Left ventricle myocardium superior (tissue), 1 donor: ENCODE measurements around the gene AP3S2. TPM values are rescaled to one million over a fixed set of nuclear protein-coding genes. Genes with fewer than 3 reads are reported as not detected.
"Not testable (repeated sequence)": the region's sequence is repeated elsewhere in the genome, so short reads cannot be mapped to it uniquely, and the experiment has no call there.

Experiments used
- ATAC-seq: fragments of 200-7000 bp; cut with Tn5 transposase; one replicate; pipeline ENCODE4 v1.9.1; 2020; ENCODE audit warnings: mild to moderate bottlenecking, moderate library complexity
- DNase-seq: peaks from one replicate; pipeline ENCODE4 v3.0.0-alpha.2; 2020
- intact Hi-C: fragments of 100-400 bp; cut with micrococcal nuclease; formaldehyde crosslinking; loops from one replicate; pipeline ENCODE4 v1.11.0; 2022
- microRNA-seq: library from miRNA; unstranded; fragments of <30 nt; microRNA quantifications from one replicate; pipeline ENCODE4 v1.2.0, GENCODE V29; 2020; ENCODE audit warnings: borderline number of aligned reads
- total RNA-seq: library from RNA; stranded (reverse); fragmentation: NEBNext Ultra II Directional; extraction: Animal tissue kit (Norgen Biotek cat#: 25700); gene quantifications from one replicate; pipeline ENCODE4 v1.2.1, GENCODE V29; 2021
- donor health status: DM: no; HTN: yes; CAD: no; lungs with severe emphysema.

AP3S2 gene
- total RNA-seq, 1 donor from 2014 or later: 46.6 TPM

DNA sequence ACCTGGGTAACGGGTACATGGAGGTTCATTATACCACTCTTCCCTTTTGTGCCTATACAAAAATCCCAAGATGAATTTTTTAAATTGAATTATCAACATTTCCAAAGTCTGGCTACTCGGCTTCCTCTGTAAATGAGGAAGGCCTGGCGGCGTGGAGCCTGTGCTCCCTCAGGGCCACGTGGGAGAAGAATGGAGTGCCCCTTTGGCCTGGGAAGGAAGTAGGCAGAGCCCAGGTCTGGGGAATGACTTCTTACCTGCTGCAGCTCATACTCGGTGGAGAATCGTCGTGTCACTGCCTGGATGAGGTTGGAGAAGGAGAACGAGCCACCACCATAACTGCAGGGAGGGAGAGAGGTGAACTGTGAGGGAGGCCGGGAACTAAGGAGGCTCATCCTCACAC lies 103.6 kb downstream of the AP3S2 start:
- intact Hi-C loops: no loop called here
- ATAC-seq: no peak
- peak; percentile 2 for DNase-seq

DNA sequence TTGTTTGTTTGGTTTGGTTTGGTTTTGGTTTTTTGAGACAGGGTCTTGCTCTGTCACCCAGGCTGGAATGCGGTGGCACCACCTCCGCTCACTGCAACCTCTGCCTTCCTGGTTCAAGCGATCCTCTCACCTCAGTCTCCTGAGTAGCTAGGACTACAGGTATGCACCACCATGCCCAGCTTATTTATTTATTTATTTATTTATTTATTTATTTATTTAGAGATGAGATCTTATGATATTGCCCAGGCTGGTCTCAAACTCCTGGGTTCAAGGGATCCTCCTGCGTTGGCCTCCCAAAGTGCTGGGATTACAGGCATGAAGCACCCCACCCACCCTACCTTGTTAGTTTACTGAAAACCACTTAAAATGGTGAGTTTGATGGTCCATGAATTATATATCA lies 105.2 kb downstream of the AP3S2 start:
- DNase-seq: peak; percentile 4
- intact Hi-C loops, ATAC-seq: not testable (repeated sequence)

DNA sequence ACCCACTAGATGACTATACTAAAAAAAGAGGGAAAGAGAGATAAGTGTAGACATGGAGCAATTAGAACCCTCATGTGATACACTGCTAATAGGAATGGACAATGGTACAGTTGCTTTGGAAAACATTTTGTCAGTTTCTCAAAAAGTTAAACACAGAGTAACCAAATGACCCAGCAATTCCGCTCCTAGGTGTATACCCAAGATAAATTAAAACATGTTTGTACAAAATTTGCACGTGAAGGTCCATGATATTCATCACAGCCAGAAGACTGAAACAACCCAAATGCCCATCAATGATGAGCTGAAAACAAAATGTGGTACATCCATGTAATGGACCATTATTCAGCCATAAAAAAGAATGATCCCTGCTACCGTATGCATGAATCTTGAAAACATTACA lies 105.8 kb downstream of the AP3S2 start:
- no peak for DNase-seq
- no peak for ATAC-seq

DNA sequence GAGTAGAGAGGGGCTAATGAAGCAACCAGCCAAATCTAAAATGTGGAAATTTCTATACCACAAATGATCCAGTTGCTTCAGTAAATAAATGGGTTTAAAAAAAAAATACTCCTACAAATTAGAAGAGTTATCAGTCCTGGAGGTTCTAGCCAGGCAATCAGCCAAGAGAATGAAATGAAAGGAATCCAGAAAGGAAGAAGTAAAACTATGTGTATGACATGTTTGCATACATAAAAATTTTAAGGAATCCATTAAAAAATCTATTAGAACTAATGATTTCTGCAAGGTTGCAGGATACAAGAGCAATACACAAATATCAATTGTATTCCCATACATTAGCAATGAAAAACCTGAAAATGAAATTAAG lies 108.0 kb downstream of the AP3S2 start:
- intact Hi-C loops: no loop called here
- no peak for DNase-seq
- no peak for ATAC-seq

More for the DNA sequence above, 105.8 kb downstream of the AP3S2 start:
- intact Hi-C loops: no loop called here

DNA sequence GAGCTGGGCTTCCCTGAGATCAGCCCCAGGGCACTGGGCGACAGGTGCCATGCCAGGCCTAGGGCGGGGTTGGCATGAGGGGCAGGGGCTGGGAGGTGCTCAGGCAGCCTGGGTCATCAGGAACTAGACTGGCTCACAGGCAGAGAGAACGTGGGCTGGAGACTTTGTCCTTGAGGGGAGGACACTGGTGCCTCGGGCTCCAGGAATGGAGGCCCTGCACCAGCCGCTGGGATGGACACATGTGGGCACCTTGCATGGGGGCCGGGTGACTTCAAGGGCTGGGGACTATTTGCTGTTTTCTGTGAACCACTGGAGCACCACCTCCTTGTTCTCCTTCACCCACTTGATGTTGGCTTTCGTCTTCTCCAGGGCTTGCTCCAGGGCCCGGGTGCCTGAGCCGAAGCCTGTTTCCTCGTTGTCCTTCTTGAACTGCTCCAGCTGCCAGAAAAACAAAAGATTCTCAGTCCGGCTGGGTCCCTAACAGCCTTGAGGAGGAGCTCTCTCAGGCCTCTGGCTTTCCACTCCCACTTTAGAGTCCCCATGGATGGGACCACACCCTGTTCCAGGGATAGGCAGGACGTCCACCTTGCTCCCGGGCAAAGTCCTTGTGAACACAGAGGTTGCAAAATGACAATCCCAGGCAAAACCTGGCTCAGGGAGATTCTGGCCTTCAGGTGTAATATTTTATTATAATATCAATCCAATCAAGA lies 108.6 kb downstream of the AP3S2 start:
- intact Hi-C loops: no loop called here
- ATAC-seq (peak; percentile 34), DNase-seq (peak; percentile 20)

DNA sequence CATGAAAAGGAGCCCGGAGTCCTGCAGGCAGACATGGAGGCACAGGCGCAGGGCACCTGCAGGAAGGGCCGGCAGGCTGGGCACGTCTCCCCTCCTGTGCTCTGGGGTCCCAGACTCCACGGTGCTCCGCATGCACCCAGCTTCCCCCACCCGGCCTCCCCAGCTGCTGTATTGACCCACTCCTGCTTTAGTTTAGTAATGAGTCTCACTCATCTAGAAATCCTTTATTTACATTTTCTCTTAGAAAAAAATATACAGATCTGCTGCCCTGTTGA lies 109.2 kb downstream of the AP3S2 start:
- DNase-seq (peak; percentile 9), ATAC-seq (no peak)
- intact Hi-C loops: no loop called here

DNA sequence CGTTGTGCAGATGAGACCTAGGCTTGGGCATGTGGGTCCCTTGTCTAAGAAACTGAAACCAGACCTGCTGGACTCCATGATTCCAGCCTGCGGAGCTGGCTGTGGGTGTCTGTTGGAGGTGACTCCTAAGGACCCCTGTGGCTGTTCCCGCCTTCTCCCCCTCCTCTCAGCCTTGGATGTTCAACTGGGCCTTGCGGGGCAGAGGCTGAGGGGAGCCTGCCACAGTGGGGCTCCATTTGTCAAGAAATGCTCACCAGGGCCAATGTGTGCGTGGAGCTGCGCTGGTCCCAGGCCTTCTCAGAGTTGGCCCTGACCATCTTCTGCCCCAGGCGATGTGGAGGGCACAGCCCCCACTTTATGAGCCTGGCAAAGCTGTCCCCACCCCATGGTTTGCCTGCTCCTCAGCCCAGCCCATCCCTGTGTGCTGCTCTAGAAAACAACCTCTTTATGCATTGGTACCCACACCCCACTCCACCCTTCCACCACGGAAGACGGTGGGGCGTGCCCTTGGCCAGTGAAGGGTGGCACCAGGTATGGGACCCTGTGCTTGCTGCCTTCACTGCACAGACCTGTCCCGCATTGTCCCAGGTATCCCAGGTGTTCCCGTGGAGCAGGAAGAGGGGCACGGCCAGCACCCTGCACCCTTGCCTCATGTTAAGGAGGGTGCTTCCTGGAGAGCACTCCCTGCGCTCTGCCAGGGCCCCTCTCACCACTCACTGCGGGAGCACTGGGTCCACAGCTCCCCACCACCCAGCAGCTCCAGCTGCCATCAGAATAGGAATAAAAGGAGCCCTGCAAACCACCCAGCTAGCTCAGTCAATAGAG lies 109.7 kb downstream of the AP3S2 start:
- DNase-seq: peak; percentile 26
- intact Hi-C loops: no loop called here
- ATAC-seq: no peak

DNA sequence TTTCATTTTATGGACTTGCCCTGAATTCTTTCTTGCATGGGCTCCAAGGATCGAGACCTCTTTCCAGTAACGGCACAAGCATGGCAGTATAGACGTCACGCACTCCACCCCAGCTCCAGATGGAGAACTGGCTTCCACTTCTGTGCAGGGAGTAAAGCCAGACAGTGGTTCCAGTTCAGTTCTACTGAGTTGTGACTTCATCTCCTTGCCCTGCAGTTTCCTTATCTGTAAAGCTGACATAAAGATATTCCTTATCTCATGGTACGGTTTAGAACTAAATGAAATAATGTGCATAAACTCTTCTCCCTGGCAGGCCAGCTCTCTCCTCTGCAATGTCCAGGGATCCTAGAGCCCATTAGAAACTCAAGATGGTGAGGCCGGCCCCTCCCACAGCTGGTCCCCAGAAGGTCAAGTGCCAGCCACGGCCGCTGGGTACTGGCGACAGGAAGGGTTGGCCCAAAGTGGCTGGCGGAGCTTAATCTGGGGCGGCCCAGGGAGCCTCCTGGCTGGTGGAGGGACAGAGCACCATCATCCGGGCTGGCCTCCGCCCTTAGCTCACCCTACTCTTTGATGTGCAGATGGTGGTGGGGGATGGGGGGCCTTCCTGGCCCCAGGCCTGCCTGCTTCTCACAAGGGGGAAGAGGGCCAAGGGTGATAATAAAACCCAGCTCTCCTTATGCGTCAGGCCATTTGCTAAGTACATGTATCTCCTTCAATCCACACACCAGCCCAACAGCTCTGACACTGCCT lies 110.5 kb downstream of the AP3S2 start:
- DNase-seq (peak; percentile 39), ATAC-seq (peak; percentile 69)
- intact Hi-C loops: no loop called here

DNA sequence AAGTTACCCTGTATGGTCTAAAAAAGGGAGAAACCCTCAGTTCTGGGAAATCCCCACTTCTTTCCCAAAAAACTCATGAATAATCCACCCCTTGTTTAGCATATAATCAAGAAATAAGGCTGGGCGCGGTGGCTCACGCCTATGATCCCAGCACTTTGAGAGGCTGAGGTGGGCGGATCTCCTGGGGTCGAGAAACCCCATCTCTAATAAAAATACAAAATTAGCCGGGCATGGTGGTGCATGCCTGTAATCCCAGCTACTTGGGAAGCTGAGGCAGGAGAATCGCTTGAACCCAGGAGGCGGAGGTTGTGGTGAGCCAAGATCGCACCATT lies 111.2 kb downstream of the AP3S2 start:
- peak; percentile 11 for DNase-seq
- intact Hi-C loops, ATAC-seq: not testable (repeated sequence)

DNA sequence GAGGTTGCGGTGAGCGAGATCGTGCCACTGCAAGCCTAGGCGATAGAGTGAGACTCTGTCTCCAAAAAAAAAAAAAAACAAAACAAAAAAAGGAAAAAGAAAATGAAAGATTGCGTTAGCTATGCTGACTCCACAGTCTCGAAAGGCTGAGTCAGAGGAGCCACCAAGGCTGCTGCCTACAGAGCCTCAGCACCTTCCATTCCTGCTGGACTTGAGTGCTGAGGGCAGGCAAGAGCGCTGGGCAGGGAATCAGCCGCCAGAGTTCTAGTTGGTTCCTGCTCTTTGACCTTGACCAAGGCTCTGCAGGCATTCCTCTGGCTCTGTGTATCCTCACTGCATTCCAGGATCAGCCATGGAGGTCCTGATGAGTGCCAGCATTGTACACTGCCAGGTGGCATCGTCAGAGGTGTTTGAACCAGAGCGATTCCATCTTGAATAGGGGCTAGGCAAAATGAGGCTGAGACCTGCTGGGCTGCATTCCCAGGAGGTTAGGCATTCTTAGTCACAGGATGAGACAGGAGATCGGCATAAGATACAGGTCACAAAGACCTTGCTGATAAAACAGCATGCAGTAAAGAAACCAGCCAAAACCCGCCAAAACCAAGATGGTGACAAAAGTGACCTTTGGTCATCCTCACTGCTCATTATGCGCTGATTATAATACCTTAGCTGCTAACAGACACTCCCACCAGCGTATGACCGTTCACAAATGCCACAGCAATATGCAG lies 111.7 kb downstream of the AP3S2 start:
- ATAC-seq (peak; percentile 8), DNase-seq (peak; percentile 21)
- intact Hi-C loops: no loop called here

DNA sequence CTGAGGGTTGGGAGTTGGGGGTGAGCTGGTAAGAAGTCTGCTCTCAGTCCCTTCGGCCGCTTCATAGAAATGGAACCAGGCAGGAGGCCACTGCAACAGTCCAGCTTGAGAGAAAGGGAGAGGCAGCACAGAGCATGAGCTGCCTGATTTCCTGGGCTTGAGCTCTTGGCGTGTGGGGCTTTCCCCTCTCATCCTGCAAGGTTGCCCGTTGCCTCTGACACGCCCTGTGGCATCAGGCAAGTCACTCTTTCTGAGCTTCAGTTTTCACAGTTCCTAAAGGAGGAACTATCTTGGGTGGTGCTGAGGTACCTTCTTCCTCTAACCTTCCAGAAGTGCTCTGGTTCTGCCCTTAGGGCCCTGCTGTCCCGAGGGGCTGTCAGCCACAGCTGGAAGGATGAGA lies 112.7 kb downstream of the AP3S2 start:
- ATAC-seq: no peak
- DNase-seq: no peak
- intact Hi-C loops: no loop called here

DNA sequence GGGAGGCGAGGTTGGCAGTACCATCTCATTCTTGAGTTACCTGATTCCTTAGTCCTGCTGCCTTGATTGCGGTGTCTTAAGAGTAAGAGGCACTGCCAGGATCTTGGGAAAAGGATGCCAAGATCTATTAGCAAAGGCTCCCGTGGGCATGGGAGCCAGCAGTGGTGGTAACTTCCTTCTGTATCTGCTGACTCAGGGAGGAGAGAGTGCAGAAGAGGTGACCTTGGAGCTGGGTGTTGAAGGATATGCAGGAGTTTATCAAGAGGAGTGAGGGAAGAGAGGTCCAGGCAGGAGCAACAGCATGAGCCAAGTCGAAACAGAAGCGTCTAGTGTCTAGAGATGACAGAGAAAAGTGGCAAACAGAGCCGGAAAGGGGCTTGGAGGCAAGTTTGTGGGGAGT lies 113.2 kb downstream of the AP3S2 start:
- intact Hi-C loops: no loop called here
- no peak for DNase-seq
- no peak for ATAC-seq

Small RNA genes within 50 kb of the gene (microRNA-seq; reads per million reads assigned to microRNA genes)
- gene MIR5009: not detected
- not detected for gene MIR5094

Other genes with a start within 250 kb of the AP3S2 start
- 2.2 TPM for gene KIF7, start 238.5 kb downstream of the AP3S2 start, total RNA-seq
- 4.7 TPM for gene PLIN1, start 214.6 kb downstream of the AP3S2 start, total RNA-seq
- 13.9 TPM for gene PEX11A, start 203.2 kb downstream of the AP3S2 start, total RNA-seq
- gene WDR93, start 203.2 kb downstream of the AP3S2 start, total RNA-seq: not detected
- gene MESP1, start 142.7 kb downstream of the AP3S2 start, total RNA-seq: 8.4 TPM
- 0.20 TPM for gene MESP2, start 117.7 kb downstream of the AP3S2 start, total RNA-seq
- gene ANPEP, start 79.1 kb downstream of the AP3S2 start, total RNA-seq: 7.7 TPM
- 11.3 TPM for gene ARPIN, start 19.0 kb upstream of the AP3S2 start, total RNA-seq
- 6.1 TPM for gene ZNF710, start 107.3 kb upstream of the AP3S2 start, total RNA-seq
- gene IDH2, start 208.5 kb upstream of the AP3S2 start, total RNA-seq: 1,172 TPM